ENCODE measurements around the gene PIM2.

PIM2 gene

DNA sequence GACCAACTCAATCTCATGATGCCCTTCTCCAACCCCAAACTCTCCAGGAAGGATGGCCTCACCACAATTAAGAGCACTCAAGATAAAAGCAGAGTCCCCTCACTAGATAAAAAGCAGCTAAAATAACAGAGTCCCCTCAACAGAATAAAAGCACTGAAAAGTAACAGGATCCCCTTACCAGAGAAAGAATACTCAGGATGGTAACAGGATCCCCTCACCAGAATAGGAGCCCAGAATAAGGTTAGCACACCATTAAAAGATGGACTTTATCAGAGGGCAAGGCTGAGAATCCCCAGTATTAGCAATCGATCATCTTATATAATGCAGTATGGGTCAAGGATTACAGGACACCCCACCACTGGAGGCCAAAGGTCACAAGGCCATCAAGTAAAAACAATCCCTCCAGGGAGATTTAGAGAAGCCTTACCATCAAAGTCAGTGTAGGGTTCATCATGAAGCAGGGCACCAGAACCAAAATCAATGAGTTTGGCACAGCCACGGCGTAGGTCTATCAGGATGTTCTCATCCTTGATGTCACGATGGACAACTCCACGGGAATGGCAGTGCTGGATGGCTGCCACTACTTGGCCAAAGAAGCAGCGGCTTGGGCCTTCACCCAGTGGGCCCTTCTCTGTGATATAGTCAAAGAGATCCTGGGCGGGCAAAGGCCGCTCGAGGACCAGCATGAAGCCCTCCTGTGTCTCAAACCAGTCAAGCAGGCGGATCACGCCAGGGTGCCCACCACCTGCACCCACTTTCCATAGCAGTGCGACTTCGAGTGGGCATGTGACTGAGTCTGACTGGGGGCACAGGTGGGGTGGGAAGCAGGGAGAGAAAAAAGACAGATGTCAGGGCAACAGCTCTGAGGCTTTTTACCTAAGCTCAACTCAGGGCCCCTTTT, 4.0 kb downstream of the PIM2 start:
- Histone ChIP-seq H3K4me1 (ENCODE audit: low read length) (0 out of 2 replicates have a peak, but pooled peaks cover 3% of the 10 kb centered on the region), H3K27me3 (replicated peaks; ENCODE audit: insufficient read depth, low read length) (no peaks in the 10 kb centered on the region), H3K9me3 (replicated peaks; ENCODE audit: insufficient read depth, low read length) (no peaks in the 10 kb centered on the region), H4K20me1 (ENCODE audit: insufficient read depth, low read length) (peaks cover 34% of the 10 kb centered on the region; the same call in 1 of the 2 replicates), H3K79me2 (ENCODE audit: low read length) (peaks cover 62% of the 10 kb centered on the region), H2AFZ (ENCODE audit: low read length) (no peak overlapping the region), H3K9me2 (replicated peaks; ENCODE audit: insufficient read depth, low read length) (no peaks in the 10 kb centered on the region), H3K36me3 (replicated peaks; ENCODE audit: insufficient read depth, low read length) (peaks cover 25% of the 10 kb centered on the region), H3K9ac (ENCODE audit: low read length) (peak overlapping the region; percentile 99), H3K4me3 (ENCODE audit: low read length) (peak overlapping the region; percentile 97), H3F3A (ENCODE audit: insufficient read depth, low read length) (peaks cover 74% of the 10 kb centered on the region), H3K4me2 (ENCODE audit: low read depth, low read length) (peak overlapping the region; percentile 83), H3K27ac (ENCODE audit: low read length) (peak overlapping the region; percentile 98)
- TF ChIP-seq EZH2phosphoT487 (IDR thresholded peaks at IDR 0.05; ENCODE audit: low read length) (no peak), EZH2 (optimal IDR thresholded peaks at IDR 0.05; ENCODE audit: low read depth, low read length) (no peak)
- TF ChIP-seq, protein P1, sequence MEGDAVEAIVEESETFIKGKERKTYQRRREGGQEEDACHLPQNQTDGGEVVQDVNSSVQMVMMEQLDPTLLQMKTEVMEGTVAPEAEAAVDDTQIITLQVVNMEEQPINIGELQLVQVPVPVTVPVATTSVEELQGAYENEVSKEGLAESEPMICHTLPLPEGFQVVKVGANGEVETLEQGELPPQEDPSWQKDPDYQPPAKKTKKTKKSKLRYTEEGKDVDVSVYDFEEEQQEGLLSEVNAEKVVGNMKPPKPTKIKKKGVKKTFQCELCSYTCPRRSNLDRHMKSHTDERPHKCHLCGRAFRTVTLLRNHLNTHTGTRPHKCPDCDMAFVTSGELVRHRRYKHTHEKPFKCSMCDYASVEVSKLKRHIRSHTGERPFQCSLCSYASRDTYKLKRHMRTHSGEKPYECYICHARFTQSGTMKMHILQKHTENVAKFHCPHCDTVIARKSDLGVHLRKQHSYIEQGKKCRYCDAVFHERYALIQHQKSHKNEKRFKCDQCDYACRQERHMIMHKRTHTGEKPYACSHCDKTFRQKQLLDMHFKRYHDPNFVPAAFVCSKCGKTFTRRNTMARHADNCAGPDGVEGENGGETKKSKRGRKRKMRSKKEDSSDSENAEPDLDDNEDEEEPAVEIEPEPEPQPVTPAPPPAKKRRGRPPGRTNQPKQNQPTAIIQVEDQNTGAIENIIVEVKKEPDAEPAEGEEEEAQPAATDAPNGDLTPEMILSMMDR (IDR thresholded peaks at IDR 0.05; ENCODE audit: low read length) = no peak
- DNase-seq = no peak

DNA sequence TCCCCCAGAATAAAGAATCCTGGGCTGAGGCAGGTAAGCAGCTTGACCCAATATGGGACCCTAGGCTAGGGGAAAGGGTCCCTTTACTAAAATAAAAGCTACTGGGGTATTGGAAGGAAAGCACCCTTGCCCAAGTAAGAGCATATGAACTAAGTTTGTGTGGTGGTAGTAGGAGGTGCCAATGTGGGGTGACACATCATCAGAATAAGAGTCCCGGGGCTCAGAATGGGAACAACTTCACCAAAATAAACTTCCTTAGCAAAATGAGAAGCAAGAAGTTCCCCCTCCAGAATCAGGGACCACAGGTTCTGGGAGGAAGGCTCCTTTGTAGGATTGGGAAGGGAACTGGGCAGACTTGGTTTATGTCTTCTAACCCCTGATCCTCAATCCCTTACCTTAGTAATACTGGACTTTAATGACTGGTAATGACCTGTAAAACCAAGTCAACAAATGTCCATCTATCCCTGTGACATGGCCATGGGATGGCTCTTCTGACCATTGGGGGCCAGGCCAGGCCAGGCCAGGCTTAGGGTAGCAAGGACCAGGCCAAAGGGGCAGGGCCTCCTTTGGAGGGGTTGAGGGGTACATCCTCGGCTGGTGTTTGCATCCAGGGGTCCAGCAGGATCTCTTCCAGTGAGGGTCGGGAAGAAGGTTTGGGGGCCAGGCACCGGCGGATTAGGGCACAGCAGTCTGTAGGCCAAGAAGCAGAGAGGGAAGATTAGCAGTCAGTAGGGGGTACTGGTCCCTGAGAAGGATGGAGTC, 5.0 kb downstream of the PIM2 start:
- H3K9ac ChIP-seq (ENCODE audit: low read length) = peak overlapping the region; percentile 99
- H3K4me1 ChIP-seq (ENCODE audit: low read length) = 0 out of 2 replicates have a peak, but pooled peaks cover 3% of the 10 kb centered on the region
- no peaks in the 10 kb centered on the region for H3K9me3 ChIP-seq (replicated peaks; ENCODE audit: insufficient read depth, low read length)
- H3K4me2 ChIP-seq (ENCODE audit: low read depth, low read length) = peak overlapping the region; percentile 83; the same call in 1 of the 2 replicates
- no peaks in the 10 kb centered on the region for H3K27me3 ChIP-seq (replicated peaks; ENCODE audit: insufficient read depth, low read length)
- H3K79me2 ChIP-seq (ENCODE audit: low read length) = peaks cover 54% of the 10 kb centered on the region
- H3K36me3 ChIP-seq (replicated peaks; ENCODE audit: insufficient read depth, low read length) = peaks cover 25% of the 10 kb centered on the region
- peak overlapping the region; percentile 98; the same call in 1 of the 2 replicates for H3K27ac ChIP-seq (ENCODE audit: low read length)
- peaks cover 68% of the 10 kb centered on the region for H3F3A ChIP-seq (ENCODE audit: insufficient read depth, low read length)
- no peak for DNase-seq
- H2AFZ ChIP-seq (ENCODE audit: low read length) = no peak overlapping the region
- peaks cover 34% of the 10 kb centered on the region; the same call in 1 of the 2 replicates for H4K20me1 ChIP-seq (ENCODE audit: insufficient read depth, low read length)
- peak overlapping the region; percentile 97 for H3K4me3 ChIP-seq (ENCODE audit: low read length)
- TF ChIP-seq EZH2phosphoT487 (IDR thresholded peaks at IDR 0.05; ENCODE audit: low read length) (no peak), EZH2 (optimal IDR thresholded peaks at IDR 0.05; ENCODE audit: low read depth, low read length) (no peak)
- TF ChIP-seq, protein P1 (IDR thresholded peaks at IDR 0.05; ENCODE audit: low read length) = no peak
- no peaks in the 10 kb centered on the region for H3K9me2 ChIP-seq (replicated peaks; ENCODE audit: insufficient read depth, low read length)

DNA sequence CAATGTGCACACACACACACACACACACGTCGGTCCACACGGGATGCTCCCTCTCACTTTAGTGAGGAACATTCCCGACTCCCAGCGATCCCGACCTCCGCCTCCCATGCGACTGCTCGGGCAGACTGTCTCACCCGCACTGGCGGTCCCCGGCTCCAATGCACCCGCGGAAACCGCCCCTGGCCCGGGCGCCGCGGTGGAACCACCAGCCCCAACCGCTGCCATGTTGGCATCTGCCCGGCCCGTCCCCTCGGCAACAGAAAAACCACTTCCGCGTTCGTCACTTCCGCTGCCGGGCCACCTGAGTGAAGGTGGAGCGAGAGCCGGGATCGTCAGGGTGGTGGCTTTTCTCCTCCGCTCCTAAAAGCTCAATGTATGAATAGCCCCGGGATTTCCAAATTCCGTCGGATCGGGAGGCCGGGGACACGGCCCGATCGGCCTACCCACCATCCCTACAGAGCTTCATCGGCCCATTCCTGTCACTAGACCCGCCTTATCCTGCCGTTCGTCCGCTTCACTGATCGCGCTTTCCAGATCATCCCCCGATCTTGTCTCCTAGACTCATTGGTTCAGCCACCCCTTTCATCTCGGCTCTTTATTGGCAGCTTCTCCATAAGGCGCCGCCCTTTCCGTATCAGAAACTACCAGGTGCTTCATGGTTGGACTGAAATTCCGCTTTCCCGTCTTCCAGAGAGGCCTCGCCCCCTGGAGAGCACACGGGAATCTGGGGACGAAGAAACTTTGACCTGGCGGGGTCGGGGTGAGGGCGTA, 7.2 kb downstream of the PIM2 start, which contains the start of gene SLC35A2:
TSS of gene SLC35A2 (minus strand) at position 235 of the 771 bp plus-strand sequence. CDS start at position 225, 10 bp downstream.
- Histone ChIP-seq H3K27me3 (replicated peaks; ENCODE audit: insufficient read depth, low read length) (no peaks in the 10 kb centered on the region), H4K20me1 (ENCODE audit: insufficient read depth, low read length) (peaks cover 26% of the 10 kb centered on the region; the same call in 1 of the 2 replicates), H3K9ac (ENCODE audit: low read length) (peak within 1 kb of the TSS; percentile 99; the same call in 1 of the 2 replicates), H3F3A (ENCODE audit: insufficient read depth, low read length) (peaks cover 53% of the 10 kb centered on the region), H2AFZ (ENCODE audit: low read length) (no peak within 1 kb of the TSS), H3K79me2 (ENCODE audit: low read length) (peaks cover 32% of the 10 kb centered on the region), H3K36me3 (replicated peaks; ENCODE audit: insufficient read depth, low read length) (0 out of 2 replicates have a peak, but pooled peaks cover 18% of the 10 kb centered on the region), H3K27ac (ENCODE audit: low read length) (peak within 1 kb of the TSS; percentile 98), H3K9me2 (replicated peaks; ENCODE audit: insufficient read depth, low read length) (no peaks in the 10 kb centered on the region), H3K4me1 (ENCODE audit: low read length) (0 out of 2 replicates have a peak, but pooled peaks cover 3% of the 10 kb centered on the region), H3K9me3 (replicated peaks; ENCODE audit: insufficient read depth, low read length) (no peaks in the 10 kb centered on the region), H3K4me3 (ENCODE audit: low read length) (peak within 1 kb of the TSS; percentile 53), H3K4me2 (ENCODE audit: low read depth, low read length) (peak within 1 kb of the TSS; percentile 83; the same call in 1 of the 2 replicates)
- TF ChIP-seq, protein P1 (IDR thresholded peaks at IDR 0.05; ENCODE audit: low read length) = no peak
- TF ChIP-seq EZH2phosphoT487 (IDR thresholded peaks at IDR 0.05; ENCODE audit: low read length) (no peak), EZH2 (optimal IDR thresholded peaks at IDR 0.05; ENCODE audit: low read depth, low read length) (no peak)
- peak; percentile 85 for DNase-seq

Measured in MM.1S (cell line).